Smooth muscle cell (in vitro differentiated cells): ENCODE measurements around the gene RNF144A. TPM values are rescaled to one million over a fixed set of nuclear protein-coding genes. Genes with fewer than 3 reads are reported as not detected.

ENCODE experiments used
- DNase-seq: peaks from one replicate; lab custom pipeline; 2025; ENCODE audit not compliant: unreplicated experiment; lab: John Stamatoyannopoulos, UW
- H2AFZ ChIP-seq: fragments of 200-600 bp; sonication (generic); 2 replicates; pipeline ENCODE4 v1.6.0; 2016; ENCODE audit warnings: antibody characterized with exemption, low read depth, mild to moderate bottlenecking
- H3F3A ChIP-seq: fragments of 200-600 bp; sonication (generic); 2 replicates; pipeline ENCODE4 v1.6.0; 2017; ENCODE audit warnings: antibody characterized with exemption, low read depth
- H3K27ac ChIP-seq: fragments of 200-600 bp; sonication (generic); 2 replicates; pipeline ENCODE4 v1.5.1; 2016; ENCODE audit warnings: low read depth, mild to moderate bottlenecking
- H3K27me3 ChIP-seq: fragments of 200-600 bp; sonication (generic); 2 replicates; pipeline ENCODE4 v1.6.1; 2016; ENCODE audit warnings: low read depth, mild to moderate bottlenecking
- H3K36me3 ChIP-seq: fragments of 200-600 bp; sonication (generic); 2 replicates; pipeline ENCODE4 v1.5.1; 2016; ENCODE audit warnings: low read depth
- H3K4me1 ChIP-seq: fragments of 200-600 bp; sonication (generic); 2 replicates; pipeline ENCODE4 v1.5.1; 2016; ENCODE audit warnings: low read depth
- H3K4me2 ChIP-seq: fragments of 200-600 bp; sonication (generic); 2 replicates; pipeline ENCODE4 v1.6.0; 2016; ENCODE audit warnings: mild to moderate bottlenecking
- H3K4me3 ChIP-seq: fragments of 200-600 bp; sonication (generic); 2 replicates; pipeline ENCODE4 v1.5.1; 2016; ENCODE audit warnings: mild to moderate bottlenecking
- H3K79me2 ChIP-seq: fragments of 200-600 bp; sonication (generic); 2 replicates; pipeline ENCODE4 v1.6.0; 2016; ENCODE audit warnings: low read depth, mild to moderate bottlenecking
- H3K9ac ChIP-seq: fragments of 200-600 bp; sonication (generic); 2 replicates; pipeline ENCODE4 v1.6.0; 2016; ENCODE audit warnings: low read depth
- H3K9me3 ChIP-seq: fragments of 200-600 bp; sonication (generic); replicated peaks from 2 replicates; pipeline ENCODE4 v1.5.1; 2016; ENCODE audit warnings: low read depth
- H4K20me1 ChIP-seq: fragments of 200-600 bp; sonication (generic); 2 replicates; pipeline ENCODE4 v1.6.0; 2016; ENCODE audit warnings: low read depth
- CTCF ChIP-seq: fragments of 200-600 bp; sonication (generic); IDR thresholded peaks from 2 replicates; pipeline ENCODE4 v1.5.1; 2017; ENCODE audit warnings: borderline replicate concordance, mild to moderate bottlenecking, antibody characterized with exemption; ENCODE audit not compliant: insufficient read depth, poor library complexity, severe bottlenecking
- WGBS: methylation state at CpG from one replicate; pipeline ENCODE4 v1.1.7; 2016; ENCODE audit warnings: low lambda C conversion rate; 5-methylcytosine and 5-hydroxymethylcytosine counted together
- polyA plus RNA-seq: library from polyadenylated mRNA; unstranded; fragments of >200 nt; fragmentation: Nextera tagmentation; extraction: Ambion mirVana; gene quantifications from 2 replicates; pipeline ENCODE4 v1.2.1, GENCODE V29; 2016
- total RNA-seq: library from RNA; depleted of rRNA; stranded (reverse); fragments of >200 nt; gene quantifications from 2 replicates; pipeline ENCODE4 v1.2.3, GENCODE V29; 2014

The RNF144A gene
- total and polyA plus RNA-seq, 2 experiments from 2014 or later, result 10.0 to 23.3 TPM

GRCh38 chr2:7007488-7007845, 90.3 kb downstream of the RNF144A start:
- H3K36me3 ChIP-seq, result no peaks in the 10 kb centered on the region
- 96% methylated on average over 9 of the region's 9 CpGs for WGBS

GRCh38 chr2:7007846-7008741, 90.9 kb downstream of the RNF144A start:
- no peak overlapping the region for H3K9ac ChIP-seq
- H2AFZ ChIP-seq, result no peak overlapping the region

More at GRCh38 chr2:7007488-7007845, 90.3 kb downstream of the RNF144A start:
- Histone ChIP-seq H3K4me3 (no peak overlapping the region), H4K20me1 (no peaks in the 10 kb centered on the region), H3K9ac (no peak overlapping the region), H3K4me1 (peaks cover 13% of the 10 kb centered on the region), H3K79me2 (no peaks in the 10 kb centered on the region), H3K4me2 (peak overlapping the region; percentile 6), H3K27me3 (no peaks in the 10 kb centered on the region), H2AFZ (no peak overlapping the region), H3K27ac (no peak overlapping the region), H3K9me3 (no peaks in the 10 kb centered on the region), H3F3A (peaks cover 4% of the 10 kb centered on the region)
- no peak for DNase-seq
- TF ChIP-seq CTCF, result no peak

GRCh38 chr2:7009207-7009911, 92.1 kb downstream of the RNF144A start:
- Histone ChIP-seq H3K36me3 (no peaks in the 10 kb centered on the region), H3F3A (peaks cover 14% of the 10 kb centered on the region), H3K9me3 (no peaks in the 10 kb centered on the region), H4K20me1 (no peaks in the 10 kb centered on the region), H3K9ac (peak overlapping the region; percentile 88), H3K4me3 (no peak overlapping the region), H3K27ac (peak overlapping the region; percentile 99), H2AFZ (no peak overlapping the region), H3K4me2 (peak overlapping the region; percentile 55), H3K4me1 (peaks cover 18% of the 10 kb centered on the region), H3K79me2 (no peaks in the 10 kb centered on the region), H3K27me3 (no peaks in the 10 kb centered on the region)
- DNase-seq, result no peak
- no peak for TF ChIP-seq CTCF
- 92% methylated on average over 11 of the region's 11 CpGs for WGBS

More at GRCh38 chr2:7007846-7008741, 90.9 kb downstream of the RNF144A start:
- Histone ChIP-seq H3K27me3 (no peaks in the 10 kb centered on the region), H3K9me3 (no peaks in the 10 kb centered on the region), H3K27ac (peak overlapping the region; percentile 37), H3F3A (peaks cover 4% of the 10 kb centered on the region), H3K36me3 (no peaks in the 10 kb centered on the region), H3K4me3 (no peak overlapping the region), H3K4me1 (peaks cover 13% of the 10 kb centered on the region), H3K4me2 (peak overlapping the region; percentile 6), H4K20me1 (no peaks in the 10 kb centered on the region), H3K79me2 (no peaks in the 10 kb centered on the region)
- DNase-seq, result no peak
- 72% methylated on average over 24 of the region's 24 CpGs for WGBS
- no peak for TF ChIP-seq CTCF
